Measurements from ENCODE around the gene HNRNPDL. TPM values are rescaled to one million over a fixed set of nuclear protein-coding genes. Genes with fewer than 3 reads are reported as not detected.
A peak's percentile ranks its signal among the peaks of the same experiment; 100 is the strongest.

HNRNPDL gene
- total and polyA plus RNA-seq, 2 of the 13 experiments (the other 11 are each of a cell fraction or from before 2014, with no cell fraction given): 167 to 414 TPM

DNA sequence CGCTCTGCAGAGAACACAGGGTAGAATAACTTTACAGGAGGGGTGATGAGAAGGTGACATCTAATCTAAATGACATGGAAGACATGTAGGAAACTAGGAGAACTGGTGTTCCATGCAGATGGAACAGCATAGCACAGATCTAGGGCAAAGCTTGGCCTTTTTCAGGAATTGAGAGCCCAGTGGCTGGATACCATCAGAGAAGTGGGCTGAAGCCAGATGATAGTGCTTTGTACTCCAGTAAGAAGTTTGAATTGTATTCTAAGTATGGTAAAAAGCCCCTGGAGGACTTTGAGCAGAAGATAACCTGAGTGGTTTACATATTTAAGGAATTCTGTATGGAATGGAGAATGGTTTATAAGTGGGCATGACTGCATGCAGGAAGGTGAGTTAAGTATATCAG, 33.0 kb upstream of the HNRNPDL start (continued):
- no peak for TF ChIP-seq ELF1 (CRISPR knock-in tag; IDR thresholded peaks at IDR 0.05)
- no peak for TF ChIP-seq ZNF670 (CRISPR knock-in tag; IDR thresholded peaks at IDR 0.05; ENCODE audit: borderline replicate concordance)
- no peak for TF ChIP-seq ZNF572 (CRISPR knock-in tag; IDR thresholded peaks at IDR 0.05)

DNA sequence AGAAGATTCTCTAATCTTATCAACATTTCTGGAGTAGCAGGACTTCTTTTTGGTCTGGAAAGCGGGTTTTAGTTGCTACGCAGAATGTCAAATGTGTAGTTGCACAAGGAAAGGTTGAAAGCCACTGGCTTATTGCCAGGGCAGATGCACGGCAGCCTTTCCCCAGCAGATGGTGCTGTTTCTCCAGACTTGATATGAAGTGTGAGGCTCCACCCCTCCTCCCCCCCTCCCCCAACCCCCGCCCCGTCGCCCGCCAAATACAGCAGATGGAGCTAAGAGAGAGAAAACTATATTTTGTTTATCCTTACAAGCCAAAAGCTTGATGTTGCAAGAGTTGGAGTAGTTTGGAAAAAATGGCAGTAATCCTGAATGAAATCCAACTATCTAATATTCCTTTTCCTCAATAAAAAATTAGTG, 32.2 kb upstream of the HNRNPDL start:
- ATAC-seq (peak; percentile 81), DNase-seq (ENCODE audit: low spot score) (peak; percentile 73), FAIRE-seq (peak; percentile 68)
- CTCF ChIA-PET (ENCODE audit: low intra/inter-chr PET ratio, low total read pairs): interaction anchor here (1.3 to 3.0 kb wide), 3 partner anchors 137 to 340 kb away, joined by 3 to 53 read pairs (median 17); no protein-coding TSS in a partner anchor
- H3K36me3 ChIP-seq (replicated peaks in 1 of 2; ENCODE audit: control insufficient read depth in 1 of 2, insufficient read depth in 2 of 2, low read length in 2 of 2): peaks cover 6 to 29% of the 10 kb centered on the region in 2 experiments; a peak in 4 of 5 replicates
- POLR2A ChIA-PET: interaction anchor here (1.1 to 1.3 kb wide), 2 partner anchors 33 to 277 kb away, joined by 3 read pairs; no protein-coding TSS in a partner anchor
- H3K27ac ChIP-seq (ENCODE audit: extremely low read length, insufficient read depth, low read length): no peak overlapping the region
- H3K4me2 ChIP-seq (ENCODE audit: low read depth, low read length): no peak overlapping the region
- peaks cover 4% of the 10 kb centered on the region for H3K4me1 ChIP-seq (ENCODE audit: insufficient read depth, low read length)
- no TSS peak for BruUV-seq (replicated peaks)
- TF ChIP-seq ZFP82 (CRISPR knock-in tag; IDR thresholded peaks at IDR 0.05; ENCODE audit: borderline replicate concordance) (no peak), STAG1 (CRISPR knock-in tag; IDR thresholded peaks at IDR 0.05) (peak; percentile 77), CEBPB (IDR thresholded peaks at IDR 0.05; ENCODE audit: borderline replicate concordance, low read depth, low read length) (peak; percentile 15), MXI1 (IDR thresholded peaks at IDR 0.05; ENCODE audit: borderline replicate concordance, low read depth, low read length) (no peak), SMC3 (IDR thresholded peaks at IDR 0.05; ENCODE audit: low read length) (peak; percentile 89), HNRNPK (IDR thresholded peaks at IDR 0.05; ENCODE audit: low read depth, low read length, poor library complexity, severe bottlenecking) (peak; percentile 86), RAD21 (CRISPR knock-in tag; IDR thresholded peaks at IDR 0.05) (peak; percentile 41; the same call in 1 of the 2 replicates), NKX3-1 (CRISPR knock-in tag; IDR thresholded peaks at IDR 0.05) (no peak), CTCF (CRISPR knock-in tag; IDR thresholded peaks at IDR 0.05) (peak; percentile 76), ZNF281 (CRISPR knock-in tag; IDR thresholded peaks at IDR 0.05; ENCODE audit: borderline replicate concordance) (peak; percentile 55; the same call in 1 of the 2 replicates), MAZ (IDR thresholded peaks at IDR 0.05; ENCODE audit: borderline replicate concordance, low read depth, low read length) (0 out of 2 replicates have a peak, but pooled peaks have one; percentile 53), MAZ (CRISPR knock-in tag; IDR thresholded peaks at IDR 0.05; ENCODE audit: low read depth) (no peak)
- WGBS (ENCODE audit: low lambda C conversion rate): 23% methylated on average over 7 of the region's 7 CpGs
- H3K4me3 ChIP-seq (replicated peaks in 1 of 3; ENCODE audit: insufficient read depth in 1 of 3, low read depth in 2 of 3, low read length in 3 of 3): no peak overlapping the region
- no peaks in the 10 kb centered on the region for H3K9me3 ChIP-seq (ENCODE audit: low read length)
- no peaks in the 10 kb centered on the region for H3K79me2 ChIP-seq (ENCODE audit: insufficient read depth, low read length)
- H3K27me3 ChIP-seq (ENCODE audit: control insufficient read depth in 1 of 2, insufficient read depth in 2 of 2, low read length in 2 of 2): no peaks in the 10 kb centered on the region
- intact Hi-C loops (cut with micrococcal nuclease; ENCODE audit: unreplicated experiment) (loop anchor here (1.0 to 5.0 kb wide), 4 partner anchors 100 to 277 kb away; partner anchors contain the start of gene TMEM150C), in situ Hi-C loops (cut with HindIII; ENCODE audit: extremely low pct_ligation_motif_present, low pct_unique_long_range_greater_than_20kb) (loop anchor here (5.0 kb wide), 2 partner anchors 140 to 275 kb away; no protein-coding TSS in a partner anchor)
- no peak overlapping the region for H3K9ac ChIP-seq (ENCODE audit: insufficient read depth, low read depth, low read length)
- H4K20me1 ChIP-seq (ENCODE audit: insufficient read depth, low read length): no peaks in the 10 kb centered on the region
- H2AFZ ChIP-seq (ENCODE audit: low read length): no peak overlapping the region
